Activated CD4-positive, alpha-beta T cell treated with anti-CD3 and anti-CD28 coated beads, Interleukin-2, amount 10 ng/mL, durations not matched to agents 7 days and 5 days (primary cell): ENCODE measurements around the gene NTNG2. TPM values are rescaled to one million over a fixed set of nuclear protein-coding genes. Genes with fewer than 3 reads are reported as not detected.

ENCODE experiments used
- CTCF ChIA-PET: fragments of 350-600 bp; sonication (Branson Sonifier 250); formaldehyde crosslinking; loops from one replicate; lab custom pipeline; 2021; ENCODE audit warnings: antibody characterized with exemption; lab: Charles Lee
- POLR2A ChIA-PET: fragments of 350-600 bp; sonication (Branson Sonifier 250); formaldehyde crosslinking; loops from one replicate; lab custom pipeline; 2021; ENCODE audit warnings: antibody characterized with exemption; lab: Charles Lee
- DNase-seq: peaks from one replicate; pipeline ENCODE4 v3.0.0-alpha.2; 2020
- H3K27ac Mint-ChIP-seq: one replicate; pipeline ENCODE4 v1.8.0; 2021; ENCODE audit warnings: mild to moderate bottlenecking, moderate library complexity, mixed read lengths
- H3K27me3 Mint-ChIP-seq: one replicate; pipeline ENCODE4 v1.8.0; 2021; ENCODE audit warnings: mixed read lengths
- H3K36me3 Mint-ChIP-seq: one replicate; pipeline ENCODE4 v1.8.0; 2021; ENCODE audit warnings: low read depth, mixed read lengths
- H3K4me1 Mint-ChIP-seq: one replicate; pipeline ENCODE4 v1.8.0; 2021; ENCODE audit warnings: mixed read lengths
- H3K4me3 Mint-ChIP-seq: one replicate; pipeline ENCODE4 v1.8.0; 2021; ENCODE audit warnings: mild to moderate bottlenecking, moderate library complexity, mixed read lengths
- H3K9me3 Mint-ChIP-seq: one replicate; pipeline ENCODE4 v1.8.0; 2021; ENCODE audit warnings: mixed read lengths
- total RNA-seq, 2 experiments: library from RNA; stranded (reverse); gene quantifications; one replicate each; pipeline ENCODE4 v1.2.3, GENCODE V29; 2021

Gene NTNG2
- total RNA-seq, 2 experiments from 2014 or later: 5.4 to 6.6 TPM

GRCh38 chr9:132135456-132135855, 26.4 kb upstream of the NTNG2 start:
- peaks cover 26% of the 10 kb centered on the region for H3K27me3 Mint-ChIP-seq
- no peaks in the 10 kb centered on the region for H3K9me3 Mint-ChIP-seq
- POLR2A ChIA-PET: no interaction called here

GRCh38 chr9:132136151-132136780, 25.6 kb upstream of the NTNG2 start:
- no peaks in the 10 kb centered on the region for H3K4me1 Mint-ChIP-seq
- H3K36me3 Mint-ChIP-seq: no peaks in the 10 kb centered on the region
- H3K27me3 Mint-ChIP-seq: peaks cover 34% of the 10 kb centered on the region
- no peaks in the 10 kb centered on the region for H3K9me3 Mint-ChIP-seq
- no peak overlapping the region for H3K4me3 Mint-ChIP-seq
- ChIA-PET CTCF (no interaction called here), POLR2A (no interaction called here)
- DNase-seq: no peak
- H3K27ac Mint-ChIP-seq: no peak overlapping the region

More at GRCh38 chr9:132135456-132135855, 26.4 kb upstream of the NTNG2 start:
- Mint-ChIP-seq H3K27ac (no peak overlapping the region), H3K4me1 (no peaks in the 10 kb centered on the region), H3K36me3 (no peaks in the 10 kb centered on the region), H3K4me3 (no peak overlapping the region)
- DNase-seq: no peak
- CTCF ChIA-PET: interaction anchor here (0.6 kb wide), 1 partner anchor 55 kb away, joined by 3 read pairs; no protein-coding TSS in a partner anchor

GRCh38 chr9:132141344-132141947, 20.4 kb upstream of the NTNG2 start:
- ChIA-PET POLR2A (no interaction called here), CTCF (interaction anchor here (1.6 kb wide), 1 partner anchor 95 kb away, joined by 4 read pairs; no protein-coding TSS in a partner anchor)
- peaks cover 45% of the 10 kb centered on the region for H3K27me3 Mint-ChIP-seq
- no peak overlapping the region for H3K4me3 Mint-ChIP-seq
- peaks cover 15% of the 10 kb centered on the region for H3K4me1 Mint-ChIP-seq
- no peak for DNase-seq
- H3K27ac Mint-ChIP-seq: no peak overlapping the region
- no peaks in the 10 kb centered on the region for H3K9me3 Mint-ChIP-seq
- H3K36me3 Mint-ChIP-seq: no peaks in the 10 kb centered on the region

- H3K4me1 Mint-ChIP-seq: peaks cover 15% of the 10 kb centered on the region
- no peak overlapping the region for H3K4me3 Mint-ChIP-seq
- ChIA-PET CTCF (interaction anchor here (1.6 kb wide), 2 partner anchors 28 to 94 kb away, joined by 4 to 5 read pairs; no protein-coding TSS in a partner anchor), POLR2A (no interaction called here)
- no peaks in the 10 kb centered on the region for H3K9me3 Mint-ChIP-seq
- H3K36me3 Mint-ChIP-seq: no peaks in the 10 kb centered on the region
- no peak for DNase-seq
- H3K27ac Mint-ChIP-seq: peak overlapping the region; percentile 46
- peaks cover 45% of the 10 kb centered on the region for H3K27me3 Mint-ChIP-seq
These were observed 19.8 kb upstream of the NTNG2 start for GRCh38 chr9:132141948-132142594.

GRCh38 chr9:132142924-132143323, 18.9 kb upstream of the NTNG2 start:
- Mint-ChIP-seq H3K4me1 (peaks cover 18% of the 10 kb centered on the region), H3K27ac (no peak overlapping the region), H3K4me3 (no peak overlapping the region), H3K9me3 (no peaks in the 10 kb centered on the region), H3K36me3 (no peaks in the 10 kb centered on the region), H3K27me3 (peaks cover 40% of the 10 kb centered on the region)
- no peak for DNase-seq
- ChIA-PET CTCF (interaction anchor here (0.5 to 1.6 kb wide), 2 partner anchors 27 to 377 kb away, joined by 3 to 5 read pairs; no protein-coding TSS in a partner anchor), POLR2A (no interaction called here)

GRCh38 chr9:132143359-132143758, 18.5 kb upstream of the NTNG2 start:
- Mint-ChIP-seq H3K9me3 (no peaks in the 10 kb centered on the region), H3K4me1 (peaks cover 18% of the 10 kb centered on the region), H3K36me3 (no peaks in the 10 kb centered on the region), H3K27ac (no peak overlapping the region), H3K4me3 (no peak overlapping the region), H3K27me3 (peaks cover 42% of the 10 kb centered on the region)
- ChIA-PET POLR2A (no interaction called here), CTCF (interaction anchor here (1.6 kb wide), 1 partner anchor 27 kb away, joined by 5 read pairs; no protein-coding TSS in a partner anchor)
- no peak for DNase-seq

- no peak for DNase-seq
- Mint-ChIP-seq H3K27me3 (peaks cover 42% of the 10 kb centered on the region), H3K4me3 (no peak overlapping the region), H3K27ac (no peak overlapping the region), H3K36me3 (no peaks in the 10 kb centered on the region), H3K9me3 (no peaks in the 10 kb centered on the region), H3K4me1 (peaks cover 18% of the 10 kb centered on the region)
- ChIA-PET POLR2A (no interaction called here), CTCF (no interaction called here)
These were observed 17.0 kb upstream of the NTNG2 start for GRCh38 chr9:132144708-132145365.

GRCh38 chr9:132146039-132146438, 15.8 kb upstream of the NTNG2 start:
- ChIA-PET CTCF (interaction anchor here (1.0 kb wide), 1 partner anchor 24 kb away, joined by 3 read pairs; no protein-coding TSS in a partner anchor), POLR2A (no interaction called here)
- no peak for DNase-seq
- H3K36me3 Mint-ChIP-seq: no peaks in the 10 kb centered on the region
- peaks cover 18% of the 10 kb centered on the region for H3K4me1 Mint-ChIP-seq
- peaks cover 32% of the 10 kb centered on the region for H3K27me3 Mint-ChIP-seq
- no peak overlapping the region for H3K27ac Mint-ChIP-seq
- H3K4me3 Mint-ChIP-seq: no peak overlapping the region
- H3K9me3 Mint-ChIP-seq: no peaks in the 10 kb centered on the region

- ChIA-PET CTCF (interaction anchor here (1.0 kb wide), 1 partner anchor 23 kb away, joined by 3 read pairs; no protein-coding TSS in a partner anchor), POLR2A (no interaction called here)
- no peak for DNase-seq
These were observed 15.3 kb upstream of the NTNG2 start for GRCh38 chr9:132146575-132146974.

GRCh38 chr9:132147331-132147730, 14.5 kb upstream of the NTNG2 start:
- H3K4me1 Mint-ChIP-seq: peaks cover 11% of the 10 kb centered on the region
- ChIA-PET CTCF (no interaction called here), POLR2A (no interaction called here)
- no peak overlapping the region for H3K4me3 Mint-ChIP-seq
- H3K27me3 Mint-ChIP-seq: peaks cover 23% of the 10 kb centered on the region
- no peaks in the 10 kb centered on the region for H3K9me3 Mint-ChIP-seq
- no peaks in the 10 kb centered on the region for H3K36me3 Mint-ChIP-seq
- DNase-seq: peak; percentile 20
- no peak overlapping the region for H3K27ac Mint-ChIP-seq

More at GRCh38 chr9:132146575-132146974, 15.3 kb upstream of the NTNG2 start:
- H3K27me3 Mint-ChIP-seq: peaks cover 30% of the 10 kb centered on the region
- H3K4me3 Mint-ChIP-seq: no peak overlapping the region
- peaks cover 18% of the 10 kb centered on the region for H3K4me1 Mint-ChIP-seq
- no peak overlapping the region for H3K27ac Mint-ChIP-seq
- H3K36me3 Mint-ChIP-seq: no peaks in the 10 kb centered on the region
- H3K9me3 Mint-ChIP-seq: no peaks in the 10 kb centered on the region

GRCh38 chr9:132147839-132148238, 14.0 kb upstream of the NTNG2 start:
- Mint-ChIP-seq H3K4me1 (peaks cover 11% of the 10 kb centered on the region), H3K27ac (no peak overlapping the region), H3K9me3 (no peaks in the 10 kb centered on the region), H3K4me3 (no peak overlapping the region), H3K36me3 (no peaks in the 10 kb centered on the region), H3K27me3 (peaks cover 19% of the 10 kb centered on the region)
- no peak for DNase-seq
- ChIA-PET POLR2A (no interaction called here), CTCF (no interaction called here)

- Mint-ChIP-seq H3K27me3 (peaks cover 27% of the 10 kb centered on the region), H3K4me3 (no peak overlapping the region), H3K27ac (no peak overlapping the region), H3K36me3 (no peaks in the 10 kb centered on the region), H3K9me3 (no peaks in the 10 kb centered on the region), H3K4me1 (peaks cover 5% of the 10 kb centered on the region)
- POLR2A ChIA-PET: no interaction called here
- DNase-seq: no peak
- CTCF ChIA-PET: interaction anchor here (0.8 kb wide), 1 partner anchor 16 kb away, joined by 3 read pairs; no protein-coding TSS in a partner anchor
These were observed 11.6 kb upstream of the NTNG2 start for GRCh38 chr9:132150256-132150655.
